Transverse colon (tissue), 4 donors: ENCODE data around the gene PTGES. TPM values are rescaled to one million over a fixed set of nuclear protein-coding genes. Genes with fewer than 3 reads are reported as not detected.
"Not testable (repeated sequence)": the region's sequence is repeated elsewhere in the genome, so short reads cannot be mapped to it uniquely, and the experiment has no call there.

Experiments
- DNase-seq: peaks from one replicate; pipeline ENCODE4 v3.0.0-alpha.2; 2019
- H3K27ac ChIP-seq, 4 donors: fragments of 200-600 bp; sonication (generic); 2 replicates each; pipeline ENCODE4 v1.5.1; 2016 to 2018; ENCODE audit warnings: inconsistent platforms in 4 of 4
- H3K27me3 ChIP-seq: fragments of 200-600 bp; sonication (generic); 2 replicates; pipeline ENCODE4 v1.5.1; 2017; ENCODE audit warnings: inconsistent platforms
- H3K36me3 ChIP-seq, 4 donors: fragments of 200-600 bp; sonication (generic); 2 replicates each; pipeline ENCODE4 v1.5.1; 2017 to 2019; ENCODE audit warnings: inconsistent platforms in 4 of 4
- H3K4me1 ChIP-seq, 4 donors: fragments of 200-600 bp; sonication (generic); 2 replicates each; pipeline ENCODE4 v1.5.1; 2017 to 2020; ENCODE audit warnings: inconsistent platforms in 4 of 4
- H3K4me3 ChIP-seq, 4 donors: fragments of 200-600 bp; sonication (generic); 1 replicate in 1 of 4; 2 replicates in 3 of 4; pipeline versions ENCODE4 v1.5.1 to v1.6.1; 2017 to 2019; ENCODE audit warnings: inconsistent platforms in 4 of 4
- H3K9me3 ChIP-seq, 2 donors: fragments of 200-600 bp; sonication (generic); 2 replicates each; pipeline ENCODE4 v1.5.1; 2017 to 2019; ENCODE audit warnings: inconsistent platforms in 2 of 2
- EP300 ChIP-seq: sonication (generic); formaldehyde crosslinking; IDR thresholded peaks from one replicate; pipeline ENCODE4 v1.6.1; 2017; ENCODE audit warnings: antibody characterized with exemption, low read depth
- POLR2A ChIP-seq: fragments of 450-650 bp; IDR thresholded peaks from one replicate; pipeline ENCODE4 v1.6.1; 2016; ENCODE audit warnings: antibody characterized with exemption, mild to moderate bottlenecking, moderate library complexity
- POLR2AphosphoS5 ChIP-seq, 3 donors: sonication (generic); formaldehyde crosslinking; IDR thresholded peaks; one replicate each; pipeline ENCODE4 v1.6.1; 2016; ENCODE audit warnings: antibody characterized with exemption in 3 of 3
- WGBS, 2 donors: methylation state at CpG; one replicate each; pipeline ENCODE4 v1.1.5; 2018; ENCODE audit warnings: low coverage in 1 of 2; 5-methylcytosine and 5-hydroxymethylcytosine counted together
- in situ Hi-C, 4 donors: fragments of 200-750 bp; cut with MboI; loops; one replicate each; pipeline versions ENCODE4 v1.15.0 to v1.15.1; 2017; ENCODE audit warnings: low sequenced_read_pairs in 3 of 4, low pct_ligation_motif_present in 1 of 4, low pct_unique_long_range_greater_than_20kb in 1 of 4
- intact Hi-C: fragments of 100-400 bp; cut with DNase I; formaldehyde crosslinking; loops from one replicate; pipeline ENCODE4 v1.15.1; 2023; ENCODE audit warnings: low total_unique reads
- total RNA-seq, 4 donors: library from RNA; depleted of rRNA; stranded (reverse); fragments of >200 nt; gene quantifications; one replicate each; pipeline ENCODE4 v1.1.0, GENCODE V29; 2016
- TF ChIP-seq, protein P1 (sequence below), 5 experiments: fragments of 200-600 bp in 3 of 5; fragments of 450-650 bp in 2 of 5; sonication (generic) in 3 of 5; IDR thresholded peaks; 1 replicate in 2 of 5; 2 replicates in 3 of 5; pipeline ENCODE4 v1.5.1; 2016 to 2017; ENCODE audit warnings: antibody characterized with exemption in 5 of 5, inconsistent platforms in 3 of 5, mild to moderate bottlenecking in 2 of 5, moderate library complexity in 1 of 5

Gene PTGES
- total RNA-seq, 4 donors from 2014 or later, result 0.75 to 11.0 (median 2.2) TPM

DNA sequence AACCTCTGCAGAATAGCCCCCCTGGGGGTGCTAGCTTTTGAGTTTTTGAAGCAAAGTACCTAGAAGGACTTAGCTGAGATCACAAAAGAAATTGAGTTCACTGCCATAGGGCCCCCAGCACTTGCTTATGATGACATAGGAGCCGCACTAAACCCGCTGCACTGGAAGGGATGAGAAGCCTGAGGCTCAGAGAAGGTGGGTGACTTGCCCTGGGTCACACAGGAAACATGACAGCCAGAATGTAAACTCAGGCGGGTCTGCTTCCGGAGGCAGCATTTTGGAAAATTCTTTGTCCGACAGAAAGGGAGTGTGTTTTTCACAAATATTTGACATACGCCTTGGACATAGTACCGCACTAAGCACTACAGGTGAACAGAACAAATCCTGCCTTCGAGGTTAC lies 41.7 kb upstream of the PTGES start:
- WGBS, 2 donors, result 80 to 84% methylated on average over 3 to 8 of the region's 8 CpGs
- in situ Hi-C loops (loop anchor here in 2 of 4 donors (25.0 kb wide), 1 partner anchor 657 kb away; no protein-coding TSS in a partner anchor), intact Hi-C loops (loop anchor here (10.0 kb wide), 1 partner anchor 150 kb away; the partner anchor contains the start of gene ASB6)
- Histone ChIP-seq H3K4me3 (no peak overlapping the region), H3K36me3 (no peaks in the 10 kb centered on the region), H3K27me3 (peaks cover 12% of the 10 kb centered on the region), H3K4me1 (peaks cover 0 to 8% (median 0%) of the 10 kb centered on the region in 4 donors), H3K27ac (no peak overlapping the region), H3K9me3 (no peaks in the 10 kb centered on the region)
- DNase-seq, result no peak
- TF ChIP-seq POLR2A (no peak), EP300 (no peak), POLR2AphosphoS5 (IDR thresholded peaks at IDR 0.05) (no peak)
- TF ChIP-seq, protein P1, sequence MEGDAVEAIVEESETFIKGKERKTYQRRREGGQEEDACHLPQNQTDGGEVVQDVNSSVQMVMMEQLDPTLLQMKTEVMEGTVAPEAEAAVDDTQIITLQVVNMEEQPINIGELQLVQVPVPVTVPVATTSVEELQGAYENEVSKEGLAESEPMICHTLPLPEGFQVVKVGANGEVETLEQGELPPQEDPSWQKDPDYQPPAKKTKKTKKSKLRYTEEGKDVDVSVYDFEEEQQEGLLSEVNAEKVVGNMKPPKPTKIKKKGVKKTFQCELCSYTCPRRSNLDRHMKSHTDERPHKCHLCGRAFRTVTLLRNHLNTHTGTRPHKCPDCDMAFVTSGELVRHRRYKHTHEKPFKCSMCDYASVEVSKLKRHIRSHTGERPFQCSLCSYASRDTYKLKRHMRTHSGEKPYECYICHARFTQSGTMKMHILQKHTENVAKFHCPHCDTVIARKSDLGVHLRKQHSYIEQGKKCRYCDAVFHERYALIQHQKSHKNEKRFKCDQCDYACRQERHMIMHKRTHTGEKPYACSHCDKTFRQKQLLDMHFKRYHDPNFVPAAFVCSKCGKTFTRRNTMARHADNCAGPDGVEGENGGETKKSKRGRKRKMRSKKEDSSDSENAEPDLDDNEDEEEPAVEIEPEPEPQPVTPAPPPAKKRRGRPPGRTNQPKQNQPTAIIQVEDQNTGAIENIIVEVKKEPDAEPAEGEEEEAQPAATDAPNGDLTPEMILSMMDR (IDR thresholded peaks at IDR 0.05), result no peak

- no peak for DNase-seq
- intact Hi-C loops (loop anchor here (10.0 kb wide), 1 partner anchor 652 kb away; no protein-coding TSS in a partner anchor), in situ Hi-C loops (loop anchor here (10.0 to 25.0 kb wide), 5 partner anchors 52 to 652 kb away; partner anchors contain the start of gene ASB6 (in 2 of the 4))
- peaks cover 16% of the 10 kb centered on the region for H3K27me3 ChIP-seq
- TF ChIP-seq POLR2A, result no peak
- no peak for TF ChIP-seq EP300
- TF ChIP-seq, protein P1 (IDR thresholded peaks at IDR 0.05), result no peak
- TF ChIP-seq POLR2AphosphoS5 (IDR thresholded peaks at IDR 0.05), result no peak
- peaks cover 0 to 10% (median 0%) of the 10 kb centered on the region in 4 donors for H3K4me1 ChIP-seq
- 57 to 58% methylated on average over 7 to 10 of the region's 10 CpGs for WGBS, 2 donors
- no peaks in the 10 kb centered on the region for H3K36me3 ChIP-seq
- no peak overlapping the region for H3K4me3 ChIP-seq
- no peak overlapping the region for H3K27ac ChIP-seq
- no peaks in the 10 kb centered on the region for H3K9me3 ChIP-seq
These were observed 33.6 kb upstream of the PTGES start for GRCh38 chr9:129786481-129786880.

- Histone ChIP-seq H3K27ac (no peak overlapping the region), H3K36me3 (no peaks in the 10 kb centered on the region), H3K4me3 (no peak overlapping the region), H3K4me1 (peaks cover 0 to 10% (median 0%) of the 10 kb centered on the region in 4 donors), H3K9me3 (no peaks in the 10 kb centered on the region), H3K27me3 (peaks cover 16% of the 10 kb centered on the region)
- 95% methylated on average over 1 of the region's 1 CpG; no CpG with 5 or more reads in 1 of the 2 donors for WGBS, 2 donors
- in situ Hi-C loops (loop anchor here (10.0 to 25.0 kb wide), 5 partner anchors 51 to 651 kb away; partner anchors contain the start of gene ASB6 (in 2 of the 4)), intact Hi-C loops (loop anchor here (10.0 kb wide), 1 partner anchor 651 kb away; no protein-coding TSS in a partner anchor)
- no peak for TF ChIP-seq EP300
- TF ChIP-seq POLR2AphosphoS5 (IDR thresholded peaks at IDR 0.05), result no peak
- TF ChIP-seq, protein P1 (IDR thresholded peaks at IDR 0.05), result no peak
- TF ChIP-seq POLR2A, result no peak
- no peak for DNase-seq
These were observed 33.0 kb upstream of the PTGES start for GRCh38 chr9:129785866-129786265.

GRCh38 chr9:129784970-129785369 lies 32.1 kb upstream of the PTGES start:
- in situ Hi-C loops (loop anchor here (5.0 to 25.0 kb wide), 9 partner anchors 43 to 650 kb away; partner anchors contain the start of gene ASB6 (in 2 of the 4)), intact Hi-C loops (loop anchor here (10.0 kb wide), 1 partner anchor 650 kb away; no protein-coding TSS in a partner anchor)
- H3K27me3 ChIP-seq, result peaks cover 16% of the 10 kb centered on the region
- DNase-seq, H3K27ac ChIP-seq, H3K4me1 ChIP-seq, H3K36me3 ChIP-seq, H3K4me3 ChIP-seq, H3K9me3 ChIP-seq: not testable (repeated sequence)
- 60 to 66% methylated on average over 4 to 11 of the region's 11 CpGs for WGBS, 2 donors
